ENCODE data around the gene RAPGEF1. TPM values are rescaled to one million over a fixed set of nuclear protein-coding genes. Genes with fewer than 3 reads are reported as not detected.
"Not testable (repeated sequence)": the region's sequence is repeated elsewhere in the genome, so short reads cannot be mapped to it uniquely, and the experiment has no call there.

Gene RAPGEF1
- total and polyA plus RNA-seq, 7 donors = 14.4 to 58.2 (median 45.3) TPM

GRCh38 chr9:131657456-131657855, 82.4 kb downstream of the RAPGEF1 start:
- Histone ChIP-seq H3K36me3 (no peaks in the 10 kb centered on the region), H3K4me3 (no peak overlapping the region), H3K9me3 (no peaks in the 10 kb centered on the region), H3K4me1 (peaks cover 0 to 55% (median 43%) of the 10 kb centered on the region in 4 donors), H3K27me3 (no peaks in the 10 kb centered on the region), H3K27ac (peak overlapping the region in 3 of 4 donors; percentile 33 to 58 (median 38))
- WGBS, 2 donors = 76 to 88% methylated on average over 8 of the region's 8 CpGs
- TF ChIP-seq POLR2A (IDR thresholded peaks at IDR 0.05) (no peak), EP300 (IDR thresholded peaks at IDR 0.05) (no peak), POLR2AphosphoS5 (IDR thresholded peaks at IDR 0.05) (no peak), CTCF (IDR thresholded peaks at IDR 0.05) (no peak)
- no peak for DNase-seq
- intact Hi-C loops (cut with DNase I) = no loop called here

GRCh38 chr9:131657037-131657377, 82.9 kb downstream of the RAPGEF1 start:
- intact Hi-C loops (cut with DNase I) = no loop called here
- Histone ChIP-seq H3K4me3 (no peak overlapping the region), H3K4me1 (peaks cover 0 to 55% (median 43%) of the 10 kb centered on the region in 4 donors), H3K27me3 (no peaks in the 10 kb centered on the region), H3K9me3 (no peaks in the 10 kb centered on the region), H3K27ac (peak overlapping the region; percentile 20 to 58 (median 36)), H3K36me3 (no peaks in the 10 kb centered on the region)
- DNase-seq = no peak
- 16 to 42% methylated on average over 9 of the region's 9 CpGs for WGBS, 2 donors
- TF ChIP-seq POLR2A (IDR thresholded peaks at IDR 0.05) (no peak), POLR2AphosphoS5 (IDR thresholded peaks at IDR 0.05) (no peak), EP300 (IDR thresholded peaks at IDR 0.05) (no peak), CTCF (IDR thresholded peaks at IDR 0.05) (no peak)

- H3K27me3 ChIP-seq = no peaks in the 10 kb centered on the region
- TF ChIP-seq POLR2A (IDR thresholded peaks at IDR 0.05) (no peak), EP300 (IDR thresholded peaks at IDR 0.05) (peak in 1 of 4 donors; percentile 53), CTCF (IDR thresholded peaks at IDR 0.05) (no peak), POLR2AphosphoS5 (IDR thresholded peaks at IDR 0.05) (peak in 2 of 4 donors; percentile 33 to 35)
- no peaks in the 10 kb centered on the region for H3K9me3 ChIP-seq
- 45 to 68% methylated on average over 9 of the region's 9 CpGs for WGBS, 2 donors
- peak; percentile 83 for DNase-seq
- peaks cover 0 to 55% (median 43%) of the 10 kb centered on the region in 4 donors for H3K4me1 ChIP-seq
- no peaks in the 10 kb centered on the region for H3K36me3 ChIP-seq
- intact Hi-C loops (cut with DNase I) = no loop called here
- peak overlapping the region; percentile 20 to 58 (median 36) for H3K27ac ChIP-seq
- H3K4me3 ChIP-seq = no peak overlapping the region
Observed at GRCh38 chr9:131656356-131657036, 83.4 kb downstream of the RAPGEF1 start.

- H3K27me3 ChIP-seq; H3K27ac ChIP-seq; H3K4me3 ChIP-seq; DNase-seq; H3K36me3 ChIP-seq; intact Hi-C loops (cut with DNase I); H3K9me3 ChIP-seq: not testable (repeated sequence)
- peaks cover 0 to 51% (median 36%) of the 10 kb centered on the region in 4 donors for H3K4me1 ChIP-seq
- WGBS, 2 donors = 92 to 97% methylated on average over 5 of the region's 5 CpGs
Observed at GRCh38 chr9:131654369-131654768, 85.5 kb downstream of the RAPGEF1 start.

- intact Hi-C loops (cut with DNase I) = no loop called here
- 78 to 80% methylated on average over 3 of the region's 3 CpGs for WGBS, 2 donors
- Histone ChIP-seq H3K4me3 (no peak overlapping the region), H3K4me1 (peaks cover 0 to 24% (median 11%) of the 10 kb centered on the region in 4 donors), H3K36me3 (peaks cover 0 to 7% (median 0%) of the 10 kb centered on the region in 4 donors), H3K27ac (peak overlapping the region in 2 of 4 donors; percentile 38 to 59), H3K27me3 (no peaks in the 10 kb centered on the region), H3K9me3 (no peaks in the 10 kb centered on the region)
- DNase-seq = no peak
- TF ChIP-seq CTCF (IDR thresholded peaks at IDR 0.05) (no peak), POLR2A (IDR thresholded peaks at IDR 0.05) (no peak), EP300 (IDR thresholded peaks at IDR 0.05) (no peak), POLR2AphosphoS5 (IDR thresholded peaks at IDR 0.05) (no peak)
Observed at GRCh38 chr9:131651599-131651998, 88.3 kb downstream of the RAPGEF1 start.

Data from sigmoid colon (tissue), 7 donors.